H9 (cell line): ENCODE measurements around the gene SDR42E2. TPM values are rescaled to one million over a fixed set of nuclear protein-coding genes. Genes with fewer than 3 reads are reported as not detected.

Source experiments
- DNase-seq: peaks from one replicate; pipeline ENCODE4 v3.0.0-alpha.2; 2017
- H2AFZ ChIP-seq: one replicate; pipeline ENCODE4 v1.6.1; 2013; ENCODE audit warnings: mild to moderate bottlenecking, low read length, control low read depth, moderate library complexity
- H2AK5ac ChIP-seq: 2 replicates; pipeline ENCODE4 v1.6.1; 2013; ENCODE audit warnings: low read length, control low read depth, mixed read lengths; ENCODE audit not compliant: insufficient read length
- H2BK120ac ChIP-seq: one replicate; pipeline ENCODE4 v1.6.1; 2013; ENCODE audit warnings: low read depth, mild to moderate bottlenecking, low read length, control low read depth, inconsistent platforms; ENCODE audit not compliant: poor library complexity, severe bottlenecking
- H2BK12ac ChIP-seq: 2 replicates; pipeline ENCODE4 v1.6.1; 2013; ENCODE audit warnings: low read length, control low read depth, mixed read lengths, low read depth; ENCODE audit not compliant: insufficient read length
- H2BK15ac ChIP-seq: 2 replicates; pipeline ENCODE4 v1.6.1; 2013; ENCODE audit warnings: low read depth, low read length, control low read depth
- H2BK20ac ChIP-seq: one replicate; pipeline ENCODE4 v1.6.1; 2013; ENCODE audit warnings: low read depth, mild to moderate bottlenecking, low read length, control low read depth, inconsistent platforms; ENCODE audit not compliant: poor library complexity, severe bottlenecking
- H2BK5ac ChIP-seq: 2 replicates; pipeline ENCODE4 v1.6.1; 2013; ENCODE audit warnings: low read length, control low read depth, mixed read lengths; ENCODE audit not compliant: insufficient read length
- H3K14ac ChIP-seq: 2 replicates; pipeline ENCODE4 v1.6.1; 2013; ENCODE audit warnings: low read length, control low read depth; ENCODE audit not compliant: insufficient read depth
- H3K18ac ChIP-seq: 2 replicates; pipeline ENCODE4 v1.6.1; 2013; ENCODE audit warnings: low read depth, mild to moderate bottlenecking, mixed read lengths, low read length, control low read depth; ENCODE audit not compliant: insufficient read length
- H3K23ac ChIP-seq: 2 replicates; pipeline ENCODE4 v1.6.1; 2013; ENCODE audit warnings: low read length, control low read depth, mixed read lengths, low read depth; ENCODE audit not compliant: insufficient read length
- H3K23me2 ChIP-seq: 2 replicates; pipeline ENCODE4 v1.6.1; 2013; ENCODE audit warnings: low read depth, mild to moderate bottlenecking, mixed read lengths, low read length, control low read depth; ENCODE audit not compliant: insufficient read length, poor library complexity, severe bottlenecking
- H3K27ac ChIP-seq: 2 replicates; pipeline ENCODE4 v1.5.1; 2013; ENCODE audit warnings: low read length, control low read depth, mixed read lengths, low read depth; ENCODE audit not compliant: insufficient read length
- H3K27me3 ChIP-seq: 2 replicates; pipeline ENCODE4 v1.6.1; 2013; ENCODE audit warnings: low read length, control low read depth, inconsistent platforms; ENCODE audit not compliant: insufficient read depth
- H3K4ac ChIP-seq: 2 replicates; pipeline ENCODE4 v1.6.1; 2013; ENCODE audit warnings: low read depth, mild to moderate bottlenecking, control low read depth, inconsistent platforms, low read length, moderate library complexity
- H3K4me1 ChIP-seq: 2 replicates; pipeline ENCODE4 v1.6.1; 2013; ENCODE audit warnings: low read length, control low read depth, inconsistent platforms; ENCODE audit not compliant: insufficient read depth
- H3K4me2 ChIP-seq: 2 replicates; pipeline ENCODE4 v1.6.1; 2013; ENCODE audit warnings: low read length, control low read depth, mixed read lengths; ENCODE audit not compliant: insufficient read length, insufficient read depth
- H3K56ac ChIP-seq: 2 replicates; pipeline ENCODE4 v1.6.1; 2013; ENCODE audit warnings: low read depth, mild to moderate bottlenecking, mixed read lengths, low read length, control low read depth; ENCODE audit not compliant: insufficient read length
- H3K79me1 ChIP-seq: 2 replicates; pipeline ENCODE4 v1.6.1; 2013; ENCODE audit warnings: low read depth, mild to moderate bottlenecking, moderate library complexity, low read length, control low read depth, inconsistent platforms; ENCODE audit not compliant: insufficient read depth, poor library complexity, severe bottlenecking
- H3K79me2 ChIP-seq: 2 replicates; pipeline ENCODE4 v1.6.1; 2013; ENCODE audit warnings: low read length, control low read depth, inconsistent platforms; ENCODE audit not compliant: insufficient read depth
- H3K9ac ChIP-seq: 2 replicates; pipeline ENCODE4 v1.6.1; 2013; ENCODE audit warnings: low read length, control low read depth, mixed read lengths; ENCODE audit not compliant: insufficient read length; ENCODE audit errors: extremely low read depth
- H3K9me3 ChIP-seq: one replicate; pipeline ENCODE4 v1.6.1; 2013; ENCODE audit warnings: low read depth, low read length, inconsistent platforms; ENCODE audit not compliant: control insufficient read depth
- H3T11ph ChIP-seq: one replicate; pipeline ENCODE4 v1.6.1; 2013; ENCODE audit warnings: mild to moderate bottlenecking, low read length, control low read depth, inconsistent platforms
- H4K20me1 ChIP-seq: one replicate; pipeline ENCODE4 v1.6.1; 2013; ENCODE audit not compliant: control insufficient read depth, insufficient read length, insufficient read depth
- H4K5ac ChIP-seq: 2 replicates; pipeline ENCODE4 v1.6.1; 2013; ENCODE audit warnings: low read depth, mild to moderate bottlenecking, mixed read lengths, low read length, control low read depth; ENCODE audit not compliant: insufficient read length
- H4K8ac ChIP-seq: replicated peaks from 2 replicates; pipeline ENCODE4 v1.6.1; 2013; ENCODE audit warnings: low read length, control low read depth, mixed read lengths, low read depth; ENCODE audit not compliant: insufficient read length
- H4K91ac ChIP-seq: 2 replicates; pipeline ENCODE4 v1.6.1; 2013; ENCODE audit warnings: low read depth, mild to moderate bottlenecking, moderate library complexity, mixed read lengths, low read length, control low read depth; ENCODE audit not compliant: insufficient read length
- H3K27ac Mint-ChIP-seq, 3 experiments: 2 replicates in 2 of 3; 3 replicates in 1 of 3; pipeline ENCODE4 v1.8.0; 2020 to 2021; ENCODE audit warnings: mixed read lengths in 3 of 3, mild to moderate bottlenecking in 1 of 3, moderate library complexity in 1 of 3
- H3K27me3 Mint-ChIP-seq: 2 replicates; pipeline ENCODE4 v1.8.0; 2021; ENCODE audit warnings: low read depth, mild to moderate bottlenecking, moderate library complexity, mixed read lengths
- H3K36me3 Mint-ChIP-seq, 3 experiments: 2 replicates in 2 of 3; 3 replicates in 1 of 3; pipeline ENCODE4 v1.8.0; 2020 to 2021; ENCODE audit warnings: low read depth in 3 of 3, mixed read lengths in 3 of 3; ENCODE audit not compliant: insufficient read depth in 1 of 3
- H3K4me1 Mint-ChIP-seq, 2 experiments: 2 replicates each; pipeline ENCODE4 v1.8.0; 2020; ENCODE audit warnings: mixed read lengths in 2 of 2
- H3K4me3 Mint-ChIP-seq, 2 experiments: 2 replicates in 1 of 2; 3 replicates in 1 of 2; pipeline ENCODE4 v1.8.0; 2020 to 2021; ENCODE audit warnings: mild to moderate bottlenecking in 2 of 2, mixed read lengths in 2 of 2, moderate library complexity in 1 of 2
- H3K9me3 Mint-ChIP-seq, 2 experiments: 2 replicates in 1 of 2; 3 replicates in 1 of 2; pipeline ENCODE4 v1.8.0; 2020; ENCODE audit warnings: mild to moderate bottlenecking in 2 of 2, mixed read lengths in 2 of 2, moderate library complexity in 1 of 2
- WGBS: extraction: QIAGEN DNeasy Blood & Tissue Kit; methylation state at CpG from one replicate; pipeline ENCODE4 v1.1.7; 2013; ENCODE audit warnings: missing lambda C conversion rate, low lambda C conversion rate, mixed read lengths; ENCODE audit not compliant: insufficient read length; ENCODE audit errors: extremely low coverage; 5-methylcytosine and 5-hydroxymethylcytosine counted together
- total RNA-seq: library from RNA; stranded (reverse); gene quantifications from 2 replicates; pipeline ENCODE4 v1.2.1, GENCODE V29; 2021
- TF ChIP-seq, protein P1 (sequence below): fragments of 200-600 bp; sonication (generic); conservative IDR thresholded peaks from 3 replicates; pipeline ENCODE4 v1.8.0; 2021; ENCODE audit warnings: antibody characterized with exemption, mild to moderate bottlenecking

Gene SDR42E2
- total RNA-seq, 1 experiment from 2014 or later, result 0.09 TPM

DNA sequence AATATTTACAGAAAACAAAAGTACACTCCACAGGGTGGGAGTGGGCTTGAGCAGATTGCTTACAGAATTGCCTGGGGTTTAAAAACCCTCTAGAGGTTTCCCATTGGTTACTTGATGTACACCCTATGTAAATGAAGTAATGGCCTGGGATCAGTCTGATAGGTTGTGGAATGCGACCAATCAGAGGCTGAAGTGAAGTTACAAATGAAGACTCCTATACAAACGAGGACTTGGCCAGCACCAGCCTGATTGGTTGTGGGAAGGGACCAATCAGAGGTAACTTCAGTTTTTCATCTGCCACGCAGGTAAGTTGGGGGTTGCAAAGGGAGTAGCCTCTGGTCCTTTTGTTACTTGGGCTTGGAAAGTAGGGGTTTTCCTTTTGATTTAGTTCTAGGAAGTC lies 52.6 kb downstream of the SDR42E2 start:
- H3K23me2 ChIP-seq, result no peaks in the 10 kb centered on the region
- H3K27ac Mint-ChIP-seq, result peak overlapping the region in 2 of 3 experiments; percentile 42 to 79; a peak in 3 of 7 replicates

More for the DNA sequence above, 52.6 kb downstream of the SDR42E2 start:
- Histone ChIP-seq H3K14ac (no peak overlapping the region), H3K79me1 (no peaks in the 10 kb centered on the region), H4K8ac (no peak overlapping the region), H3K9me3 (no peaks in the 10 kb centered on the region), H4K5ac (no peak overlapping the region), H4K91ac (no peak overlapping the region), H4K20me1 (no peaks in the 10 kb centered on the region), H3K56ac (no peak overlapping the region), H2BK20ac (no peak overlapping the region), H3K27me3 (no peaks in the 10 kb centered on the region), H3K4me2 (no peak overlapping the region), H3T11ph (no peak overlapping the region), H3K9ac (no peak overlapping the region), H2BK5ac (no peak overlapping the region), H3K4ac (no peak overlapping the region), H2BK15ac (no peak overlapping the region), H2BK12ac (no peak overlapping the region), H2AFZ (no peak overlapping the region), H3K4me1 (no peaks in the 10 kb centered on the region; the same call in 1 of the 2 replicates), H2BK120ac (no peak overlapping the region), H3K27ac (no peak overlapping the region), H3K23ac (no peak overlapping the region), H3K18ac (no peak overlapping the region), H3K79me2 (peaks cover 1% of the 10 kb centered on the region; the same call in 1 of the 2 replicates), H2AK5ac (no peak overlapping the region)
- DNase-seq, result no peak
- H3K27me3 Mint-ChIP-seq, result no peaks in the 10 kb centered on the region; the same call in 1 of the 2 replicates
- no CpG with 5 or more reads among the region's 3 CpGs for WGBS
- peaks cover 10 to 43% (median 27%) of the 10 kb centered on the region in 3 experiments; a peak in 6 of 7 replicates for H3K36me3 Mint-ChIP-seq
- H3K9me3 Mint-ChIP-seq, result peaks cover 0 to 6% of the 10 kb centered on the region in 2 experiments; a peak in 3 of 5 replicates
- H3K4me1 Mint-ChIP-seq, result peaks cover 11 to 13% of the 10 kb centered on the region in 2 experiments
- H3K4me3 Mint-ChIP-seq, result no peak overlapping the region
- TF ChIP-seq, protein P1, sequence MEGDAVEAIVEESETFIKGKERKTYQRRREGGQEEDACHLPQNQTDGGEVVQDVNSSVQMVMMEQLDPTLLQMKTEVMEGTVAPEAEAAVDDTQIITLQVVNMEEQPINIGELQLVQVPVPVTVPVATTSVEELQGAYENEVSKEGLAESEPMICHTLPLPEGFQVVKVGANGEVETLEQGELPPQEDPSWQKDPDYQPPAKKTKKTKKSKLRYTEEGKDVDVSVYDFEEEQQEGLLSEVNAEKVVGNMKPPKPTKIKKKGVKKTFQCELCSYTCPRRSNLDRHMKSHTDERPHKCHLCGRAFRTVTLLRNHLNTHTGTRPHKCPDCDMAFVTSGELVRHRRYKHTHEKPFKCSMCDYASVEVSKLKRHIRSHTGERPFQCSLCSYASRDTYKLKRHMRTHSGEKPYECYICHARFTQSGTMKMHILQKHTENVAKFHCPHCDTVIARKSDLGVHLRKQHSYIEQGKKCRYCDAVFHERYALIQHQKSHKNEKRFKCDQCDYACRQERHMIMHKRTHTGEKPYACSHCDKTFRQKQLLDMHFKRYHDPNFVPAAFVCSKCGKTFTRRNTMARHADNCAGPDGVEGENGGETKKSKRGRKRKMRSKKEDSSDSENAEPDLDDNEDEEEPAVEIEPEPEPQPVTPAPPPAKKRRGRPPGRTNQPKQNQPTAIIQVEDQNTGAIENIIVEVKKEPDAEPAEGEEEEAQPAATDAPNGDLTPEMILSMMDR, result no peak
